PC-3 (cell line): Measurements from ENCODE around the gene VSIG10L2.

Experiments
- EZH2 ChIP-seq: fragments of 300-600 bp; sonication (generic); IDR thresholded peaks from one replicate; pipeline ENCODE4 v1.6.1; 2017; ENCODE audit warnings: antibody characterized with exemption, mild to moderate bottlenecking, low read length; ENCODE audit not compliant: unreplicated experiment
- TF ChIP-seq, protein P1 (sequence below): fragments of 300-600 bp; sonication (generic); conservative IDR thresholded peaks from 2 replicates; pipeline ENCODE4 v1.5.1; 2017; ENCODE audit warnings: antibody characterized with exemption, low read depth, mild to moderate bottlenecking, low read length

DNA sequence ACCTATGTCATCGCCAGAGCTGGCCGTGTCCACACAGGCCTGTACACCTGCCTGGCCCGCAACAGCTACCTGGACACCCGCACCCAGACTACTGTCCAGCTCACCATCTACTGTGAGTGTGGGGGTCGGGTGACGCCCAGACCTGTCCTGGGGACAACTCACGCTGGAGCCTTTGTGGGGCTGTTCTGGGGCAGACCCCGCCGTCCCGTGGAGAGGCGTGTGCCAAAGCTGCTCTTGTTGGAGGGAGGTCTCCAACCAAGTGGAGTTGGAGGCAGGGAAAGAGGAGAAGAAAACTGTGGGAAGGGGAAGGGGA, 4.3 kb downstream of the VSIG10L2 start:
- TF ChIP-seq, protein P1, sequence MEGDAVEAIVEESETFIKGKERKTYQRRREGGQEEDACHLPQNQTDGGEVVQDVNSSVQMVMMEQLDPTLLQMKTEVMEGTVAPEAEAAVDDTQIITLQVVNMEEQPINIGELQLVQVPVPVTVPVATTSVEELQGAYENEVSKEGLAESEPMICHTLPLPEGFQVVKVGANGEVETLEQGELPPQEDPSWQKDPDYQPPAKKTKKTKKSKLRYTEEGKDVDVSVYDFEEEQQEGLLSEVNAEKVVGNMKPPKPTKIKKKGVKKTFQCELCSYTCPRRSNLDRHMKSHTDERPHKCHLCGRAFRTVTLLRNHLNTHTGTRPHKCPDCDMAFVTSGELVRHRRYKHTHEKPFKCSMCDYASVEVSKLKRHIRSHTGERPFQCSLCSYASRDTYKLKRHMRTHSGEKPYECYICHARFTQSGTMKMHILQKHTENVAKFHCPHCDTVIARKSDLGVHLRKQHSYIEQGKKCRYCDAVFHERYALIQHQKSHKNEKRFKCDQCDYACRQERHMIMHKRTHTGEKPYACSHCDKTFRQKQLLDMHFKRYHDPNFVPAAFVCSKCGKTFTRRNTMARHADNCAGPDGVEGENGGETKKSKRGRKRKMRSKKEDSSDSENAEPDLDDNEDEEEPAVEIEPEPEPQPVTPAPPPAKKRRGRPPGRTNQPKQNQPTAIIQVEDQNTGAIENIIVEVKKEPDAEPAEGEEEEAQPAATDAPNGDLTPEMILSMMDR = no peak
- no peak for TF ChIP-seq EZH2
